Measurements from ENCODE around the gene ROBO2. TPM values are rescaled to one million over a fixed set of nuclear protein-coding genes. Genes with fewer than 3 reads are reported as not detected.

Gene ROBO2
- polyA plus RNA-seq, 10 donors, result 3.3 to 21.8 (median 5.6) TPM

DNA sequence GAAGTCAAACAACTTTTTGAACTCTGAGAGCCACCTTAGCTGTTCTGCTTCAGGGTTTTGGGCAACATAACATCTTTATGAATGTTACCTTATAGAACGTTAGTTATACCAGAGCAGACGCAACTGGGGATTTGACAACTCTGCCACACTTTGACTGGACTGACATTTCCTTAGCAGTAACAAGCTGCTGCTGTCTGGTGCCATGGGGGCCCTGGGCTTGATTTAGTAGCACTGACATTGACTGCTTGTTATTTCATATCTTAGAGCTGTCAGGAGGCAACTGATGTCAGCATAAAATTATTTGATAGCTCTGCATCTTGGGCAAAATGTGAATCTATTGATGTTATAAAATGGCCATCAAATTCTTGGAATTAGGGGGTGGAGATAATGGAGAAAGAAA is 285.4 kb downstream of the ROBO2 start:
- no peak for DNase-seq

- DNase-seq, result no peak
Observed at GRCh38 chr3:77325702-77326101, 285.8 kb downstream of the ROBO2 start.

DNA sequence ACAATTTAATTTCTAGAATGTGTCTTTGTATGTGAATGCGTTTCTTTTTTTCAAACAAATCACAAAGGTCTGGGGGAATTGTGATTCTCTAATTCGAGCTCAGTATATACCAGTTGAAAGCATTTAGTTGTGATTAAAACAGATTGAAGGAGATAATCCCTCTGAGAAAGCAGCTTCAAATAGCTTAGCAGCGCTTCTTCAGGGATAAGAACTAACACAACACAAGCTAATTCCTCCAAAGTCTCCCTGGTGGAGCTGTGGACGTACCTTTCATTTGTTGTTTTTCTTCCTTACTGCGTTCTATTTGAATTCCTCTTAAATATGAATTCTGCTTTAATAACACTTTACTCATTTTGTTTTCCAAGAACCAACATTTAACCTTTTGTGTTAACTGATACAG is 286.7 kb downstream of the ROBO2 start:
- DNase-seq, result no peak

- peak; percentile 35 to 65 (median 50) for DNase-seq
Observed at GRCh38 chr3:77328690-77329089, 288.8 kb downstream of the ROBO2 start.

GRCh38 chr3:77329116-77329515 is 289.2 kb downstream of the ROBO2 start:
- peak in 2 of 3 donors; percentile 46 to 76 for DNase-seq

DNA sequence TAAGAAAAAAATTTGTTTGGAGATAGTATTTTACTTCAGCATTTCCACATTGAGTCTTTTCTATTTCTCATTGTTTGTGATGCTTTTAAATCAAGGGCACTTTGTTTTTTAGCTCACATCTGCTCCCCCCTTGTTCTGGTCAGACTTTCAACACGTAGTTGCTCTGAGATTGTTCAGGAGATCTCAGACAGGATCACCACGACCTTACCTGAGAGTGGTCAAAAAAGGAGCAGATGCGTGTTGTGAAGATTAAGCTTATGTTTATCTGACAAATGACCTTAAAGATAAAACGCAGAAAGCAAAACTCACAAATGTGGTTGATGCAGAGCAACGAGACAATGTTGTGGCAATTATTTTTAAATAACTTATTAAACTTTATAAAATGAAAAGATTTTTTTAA is 298.3 kb downstream of the ROBO2 start:
- DNase-seq, result no peak

DNA sequence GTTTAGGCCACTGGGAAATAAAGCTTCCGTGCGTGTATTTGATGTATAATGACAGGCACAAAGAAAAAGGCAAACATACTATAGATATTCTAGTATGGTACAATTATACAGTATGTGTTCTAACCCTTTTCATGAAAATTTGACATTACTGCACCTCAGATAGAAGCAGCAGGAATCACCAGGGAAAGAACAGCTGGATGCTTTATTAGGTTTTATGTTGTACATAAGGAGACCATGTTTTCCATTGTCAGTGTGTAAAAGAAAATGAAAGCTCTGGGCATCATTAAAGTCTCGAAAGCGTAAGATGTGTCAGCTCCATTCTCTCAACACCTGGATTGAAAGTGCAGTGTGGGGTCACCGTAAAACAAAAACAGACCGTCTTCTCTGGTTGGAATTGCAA is 302.1 kb downstream of the ROBO2 start:
- DNase-seq, result no peak

DNA sequence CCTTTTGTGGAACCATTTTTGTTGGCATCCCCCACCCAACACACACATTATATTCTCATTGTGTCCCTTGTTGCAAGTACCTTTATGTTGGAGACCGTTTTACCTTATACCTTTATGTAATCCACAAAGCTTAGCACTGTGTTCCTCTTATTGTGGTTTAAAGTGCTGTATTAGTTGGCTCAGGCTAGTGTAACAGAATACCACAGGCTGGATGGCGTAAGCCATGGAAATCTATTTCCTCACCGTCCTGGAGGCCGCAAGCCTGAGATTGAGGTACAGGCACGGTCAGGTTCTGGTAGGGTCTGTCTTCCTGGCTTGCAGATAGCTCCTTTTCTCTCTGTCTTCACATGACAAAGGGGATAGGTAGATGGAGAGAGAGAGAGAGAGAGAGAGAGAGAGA is 302.8 kb downstream of the ROBO2 start:
- DNase-seq, result no peak

DNA sequence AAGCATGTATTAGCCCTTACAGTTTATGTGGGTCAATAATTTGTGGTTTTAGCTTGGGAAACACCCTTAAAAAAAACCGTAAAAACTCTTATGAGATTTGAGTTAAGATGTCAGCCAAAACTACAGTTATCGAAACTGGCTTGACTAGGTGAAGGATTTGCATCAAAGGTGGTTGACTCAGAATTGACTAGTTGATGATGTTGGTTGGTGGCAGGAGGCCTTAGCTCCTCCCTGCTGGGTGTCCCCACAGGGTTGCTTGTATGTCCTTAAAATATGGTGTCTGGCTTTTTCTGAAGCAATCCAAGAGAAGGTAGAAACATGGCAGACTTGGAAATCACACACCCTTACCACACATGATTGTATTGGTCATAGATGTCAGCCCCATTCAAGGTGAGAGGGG is 305.1 kb downstream of the ROBO2 start:
- no peak for DNase-seq

- DNase-seq, result no peak
Observed at GRCh38 chr3:77348244-77348855, 308.5 kb downstream of the ROBO2 start.

GRCh38 chr3:77354958-77355357 is 315.1 kb downstream of the ROBO2 start:
- DNase-seq, result no peak

GRCh38 chr3:77362936-77363335 is 323.0 kb downstream of the ROBO2 start:
- no peak for DNase-seq

DNA sequence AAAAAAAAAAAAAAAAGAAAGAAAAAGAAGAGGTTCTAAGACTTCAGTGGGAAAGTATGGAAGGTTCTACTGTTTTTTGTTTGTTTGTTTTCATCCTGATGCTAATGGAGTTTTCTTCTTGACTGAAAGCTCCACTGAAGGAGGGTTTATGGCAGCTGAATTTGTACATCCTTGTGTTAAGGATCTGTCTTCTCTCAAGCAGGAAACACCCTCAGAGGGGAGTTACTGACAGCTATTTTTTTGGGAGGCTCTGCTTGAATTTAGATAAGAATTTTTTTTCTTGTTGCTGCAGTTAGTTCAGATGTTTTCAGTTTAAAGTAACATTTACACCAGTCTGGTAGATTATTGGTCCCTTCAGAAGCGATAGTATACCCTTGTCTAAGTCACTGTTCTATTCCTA is 325.3 kb downstream of the ROBO2 start:
- DNase-seq, result no peak

DNA sequence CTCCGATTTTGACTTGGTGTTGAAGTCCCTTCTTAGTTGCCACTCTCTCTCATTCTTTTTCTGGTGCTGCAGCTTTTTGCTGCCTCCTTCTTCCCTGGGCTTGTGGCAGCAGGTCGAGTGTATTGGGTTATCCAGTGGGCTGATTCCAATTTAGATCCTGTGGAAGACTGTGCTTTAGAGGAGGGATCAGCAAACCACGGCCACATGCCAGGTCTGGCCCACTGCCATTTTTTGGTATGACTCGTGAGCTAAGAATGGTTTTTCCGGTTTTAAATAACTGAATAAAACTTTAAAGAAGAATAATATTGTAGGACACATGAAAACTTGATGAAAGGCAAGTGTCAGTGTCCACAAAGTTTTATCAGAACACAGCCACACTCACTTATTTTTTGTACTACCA is 330.5 kb downstream of the ROBO2 start:
- peak in 2 of 3 donors; percentile 20 to 52 for DNase-seq

DNA sequence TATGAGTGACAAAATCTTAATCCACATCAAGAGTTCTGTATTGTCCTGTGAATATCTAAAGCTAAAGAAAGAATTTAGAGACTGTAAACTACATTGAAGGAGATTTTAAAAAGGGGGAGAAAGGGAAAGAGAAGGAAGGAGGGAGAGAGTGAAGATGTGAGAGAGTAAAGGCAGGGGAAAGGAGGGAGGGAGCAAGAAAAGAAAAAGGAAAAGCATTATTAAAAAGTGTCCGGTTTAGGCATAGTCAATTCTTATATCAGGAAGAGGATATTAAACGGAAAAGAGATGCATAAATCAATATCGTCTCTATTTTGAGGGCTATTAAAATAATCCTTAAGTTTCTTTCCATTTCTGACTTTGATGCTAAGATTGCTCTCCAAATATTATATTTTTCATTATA is 332.1 kb downstream of the ROBO2 start:
- DNase-seq, result no peak

DNA sequence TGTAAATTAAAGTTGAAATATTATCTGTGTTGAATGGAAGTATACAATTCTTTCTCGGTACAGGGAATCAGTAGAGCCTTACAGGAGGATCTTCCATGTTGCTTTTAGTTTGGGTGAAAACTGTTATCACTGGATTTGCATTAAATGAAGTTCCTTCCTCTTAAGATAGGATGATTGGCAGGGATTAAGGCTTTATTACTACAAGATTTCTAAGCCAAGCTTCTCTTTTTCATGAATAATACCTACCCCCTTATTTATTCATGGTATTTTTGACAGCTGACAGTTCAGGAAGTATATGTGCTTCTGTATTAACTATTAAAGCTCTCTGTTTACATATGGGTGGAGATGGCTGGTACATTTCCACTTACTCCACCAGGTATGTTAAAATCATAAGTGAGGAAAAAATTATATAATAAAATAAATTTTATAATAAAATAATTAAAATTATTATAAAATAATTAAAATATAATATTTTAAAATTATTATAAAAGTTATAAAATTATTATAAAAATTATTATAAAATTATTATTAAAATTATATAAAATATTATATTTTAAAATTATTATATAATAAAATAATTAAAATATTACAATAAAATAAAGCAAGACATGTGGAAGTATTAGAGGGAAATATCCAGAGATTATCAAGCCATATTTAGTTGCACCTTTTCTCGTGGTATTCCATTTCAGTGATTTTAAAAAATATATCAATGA is 332.9 kb downstream of the ROBO2 start:
- DNase-seq, result no peak

DNA sequence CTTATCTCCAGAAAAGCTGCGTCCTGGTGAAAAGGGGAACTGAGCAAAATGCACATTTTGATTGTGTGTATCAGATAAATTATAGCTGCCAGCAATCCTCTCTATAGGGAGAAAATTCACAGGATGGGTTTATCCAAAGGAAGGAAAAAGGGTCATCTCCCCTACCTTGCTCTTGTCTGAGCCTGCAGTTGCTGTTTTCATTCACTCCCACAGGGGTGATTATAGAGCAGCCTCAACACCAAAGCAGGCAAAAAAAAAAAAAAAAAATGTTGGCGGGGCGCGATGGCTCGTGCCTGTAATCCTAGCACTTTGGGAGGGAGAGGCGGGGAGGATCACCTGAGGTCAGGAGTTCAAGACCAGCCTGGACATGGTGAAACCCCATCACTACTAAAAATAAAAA is 333.7 kb downstream of the ROBO2 start:
- DNase-seq, result no peak

DNA sequence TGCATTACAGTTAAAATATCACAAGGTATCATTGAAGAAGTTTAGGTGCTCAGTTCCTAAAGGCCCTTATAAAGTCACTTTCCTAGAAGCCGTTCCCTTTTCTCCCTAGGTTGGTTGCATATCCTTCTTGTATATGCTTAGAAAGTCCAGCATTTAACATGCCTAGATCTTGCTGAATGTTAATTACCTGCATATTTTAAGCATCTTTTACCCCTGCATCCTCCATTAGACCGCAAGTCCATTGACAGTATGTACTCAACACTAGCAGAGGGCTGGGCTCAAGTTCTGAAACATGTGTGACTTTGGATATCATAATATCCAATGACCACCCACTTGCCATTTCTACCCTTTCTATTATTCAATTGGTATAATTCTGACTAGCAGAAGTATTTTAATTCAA is 336.6 kb downstream of the ROBO2 start:
- no peak for DNase-seq

GRCh38 chr3:77377717-77378116 is 337.8 kb downstream of the ROBO2 start:
- no peak for DNase-seq

- DNase-seq, result peak; percentile 33 to 66 (median 34)
Observed at GRCh38 chr3:77380136-77380535, 340.2 kb downstream of the ROBO2 start.

GRCh38 chr3:77381431-77381830 is 341.5 kb downstream of the ROBO2 start:
- peak in 1 of 3 donors; percentile 17 for DNase-seq

DNA sequence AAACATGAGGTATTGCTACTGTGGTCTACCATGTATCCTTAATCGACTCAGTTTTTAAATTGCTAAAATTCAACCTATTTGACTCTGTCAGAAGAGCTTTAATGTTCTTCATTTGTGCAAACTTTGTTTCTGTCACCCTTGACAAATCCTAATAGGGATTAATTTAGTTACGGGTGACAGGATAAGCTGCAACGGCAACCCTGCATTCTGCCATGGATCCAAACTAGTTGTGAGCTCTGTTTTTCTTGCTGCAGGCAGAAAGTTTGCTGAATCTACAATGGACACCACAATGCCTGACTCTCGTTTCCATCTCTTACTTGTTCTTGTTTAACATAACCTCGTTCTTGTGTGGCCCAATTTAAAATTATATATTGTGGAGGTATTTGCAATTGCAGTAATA is 352.3 kb downstream of the ROBO2 start:
- no peak for DNase-seq

DNA sequence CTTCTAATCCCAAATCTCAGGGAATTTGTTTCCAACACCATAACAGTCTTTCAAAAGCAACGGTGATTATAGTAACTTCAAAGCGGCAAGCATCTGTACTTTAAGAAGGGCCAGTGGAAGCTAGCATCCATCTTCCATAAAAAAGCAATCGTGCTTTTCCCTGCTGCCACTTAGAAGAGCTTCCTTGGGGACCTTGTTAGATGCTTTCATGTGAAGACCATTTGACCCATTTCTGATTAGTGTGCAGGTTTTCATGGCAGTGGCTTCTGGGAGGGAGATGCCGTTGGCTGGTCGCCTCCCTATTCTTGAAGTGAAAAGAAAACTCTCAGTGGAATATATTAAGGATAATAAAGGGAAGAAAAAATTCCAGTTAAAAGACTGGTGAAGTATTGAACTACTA is 354.1 kb downstream of the ROBO2 start:
- no peak for DNase-seq

DNA sequence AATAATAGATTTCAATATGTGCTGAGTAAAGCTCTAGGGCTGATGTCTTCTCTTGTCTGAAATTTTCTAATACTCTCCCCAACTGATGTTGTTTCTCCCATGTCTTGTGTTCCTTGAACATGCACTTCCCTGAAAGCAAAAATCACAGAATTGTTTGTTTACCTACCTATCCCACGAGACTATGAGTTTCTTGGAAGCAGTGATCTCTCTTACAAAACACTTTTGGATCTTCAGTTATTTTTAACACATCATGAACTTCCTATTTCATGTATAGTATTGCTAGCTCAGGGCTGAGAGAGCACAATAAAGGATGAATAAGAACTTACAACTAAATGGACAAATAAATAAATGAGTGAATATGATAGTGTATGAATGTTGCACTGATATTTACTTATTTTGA is 365.0 kb downstream of the ROBO2 start:
- DNase-seq, result peak in 2 of 3 donors; percentile 7 to 15
